HG03565 (cell line): ENCODE measurements around the gene RGPD8.
"Not testable (repeated sequence)": the region's sequence is repeated elsewhere in the genome, so short reads cannot be mapped to it uniquely, and the experiment has no call there.

Source experiments
- ATAC-seq: cut with Tn5 transposase; IDR thresholded peaks from one replicate; pipeline ENCODE4 v1.9.1; 2021; ENCODE audit warnings: mild to moderate bottlenecking, moderate library complexity; ENCODE audit not compliant: unreplicated experiment

Gene RGPD8

DNA sequence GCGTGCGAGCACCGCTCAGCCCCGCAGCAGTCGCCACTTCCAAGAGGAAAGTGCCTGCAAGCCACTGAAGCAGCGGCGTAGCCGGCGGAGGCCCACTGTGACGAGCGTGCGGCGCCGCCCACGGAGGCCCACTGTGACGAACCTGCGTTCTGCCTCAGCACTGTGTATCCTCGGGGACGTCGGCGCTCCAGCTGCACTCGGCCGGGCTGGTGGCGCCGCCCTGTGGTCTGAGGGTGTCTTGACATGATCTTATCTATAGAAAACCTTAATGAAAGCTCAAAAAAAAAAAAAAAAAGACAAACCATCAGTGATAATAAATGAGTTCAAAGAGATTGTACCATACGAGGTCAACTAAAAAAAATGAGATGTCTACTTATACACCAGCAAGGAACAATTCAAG lies at the start of gene RGPD8:
RGPD8 (minus strand) TSS at position 166 of the 400 bp plus-strand sequence. CDS start 192 bp downstream, outside the sequence.
- peak; percentile 81 for ATAC-seq

DNA sequence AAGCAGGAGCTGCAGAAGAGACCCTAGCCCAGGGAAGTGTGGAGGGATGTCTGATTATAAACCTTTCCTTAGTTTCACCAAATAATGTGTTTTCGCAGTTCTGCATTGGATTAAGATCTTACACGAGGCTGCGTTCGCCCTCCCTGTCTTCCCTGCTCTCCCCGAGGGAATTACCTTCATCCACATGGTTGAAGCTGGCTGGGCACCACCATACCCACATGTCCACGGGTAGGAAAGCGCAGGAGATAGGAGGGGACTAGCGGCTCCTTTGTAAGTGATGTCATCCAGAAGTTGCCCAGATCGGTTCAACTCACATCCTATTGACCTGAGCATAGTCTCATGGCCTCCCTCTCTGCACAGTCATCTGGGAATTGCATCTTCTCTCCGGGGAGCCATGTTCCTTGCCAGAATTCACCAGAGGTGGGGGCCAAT lies 49.6 kb upstream of the RGPD8 start:
- ATAC-seq = no peak

DNA sequence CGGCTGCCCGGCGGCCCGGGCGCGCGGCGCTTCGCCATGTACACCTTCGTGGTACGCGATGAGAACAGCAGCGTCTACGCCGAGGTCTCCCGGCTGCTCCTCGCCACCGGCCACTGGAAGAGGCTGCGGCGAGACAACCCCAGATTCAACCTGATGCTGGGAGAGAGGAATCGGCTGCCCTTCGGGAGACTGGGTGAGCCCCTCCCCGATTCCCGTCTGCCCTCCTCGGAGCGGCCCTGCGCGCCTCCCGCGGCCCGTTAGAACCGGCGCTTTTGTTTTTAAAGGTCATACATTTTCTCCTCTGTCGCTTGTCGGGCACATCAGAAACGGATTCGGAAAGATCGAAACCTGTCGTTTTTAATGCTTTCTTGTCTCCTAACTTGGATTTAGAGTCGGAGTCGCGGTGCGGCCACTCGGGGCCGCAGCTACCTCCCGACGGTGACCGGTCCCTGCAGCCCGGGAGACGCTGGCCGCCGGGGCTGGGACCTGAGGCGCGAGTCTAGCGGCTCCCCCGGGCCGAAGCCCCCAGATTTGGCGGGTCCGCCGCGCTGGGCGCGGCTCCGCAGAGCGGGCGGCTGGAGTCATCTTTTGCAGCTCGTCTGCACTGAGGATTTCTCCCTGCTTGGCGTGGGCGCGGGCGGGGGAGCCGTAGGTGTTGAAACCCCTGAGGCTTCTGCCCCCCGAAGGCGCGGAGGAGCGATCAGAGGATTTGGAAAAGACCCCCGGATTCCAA lies 49.0 kb upstream of the RGPD8 start:
- ATAC-seq = peak; percentile 21

DNA sequence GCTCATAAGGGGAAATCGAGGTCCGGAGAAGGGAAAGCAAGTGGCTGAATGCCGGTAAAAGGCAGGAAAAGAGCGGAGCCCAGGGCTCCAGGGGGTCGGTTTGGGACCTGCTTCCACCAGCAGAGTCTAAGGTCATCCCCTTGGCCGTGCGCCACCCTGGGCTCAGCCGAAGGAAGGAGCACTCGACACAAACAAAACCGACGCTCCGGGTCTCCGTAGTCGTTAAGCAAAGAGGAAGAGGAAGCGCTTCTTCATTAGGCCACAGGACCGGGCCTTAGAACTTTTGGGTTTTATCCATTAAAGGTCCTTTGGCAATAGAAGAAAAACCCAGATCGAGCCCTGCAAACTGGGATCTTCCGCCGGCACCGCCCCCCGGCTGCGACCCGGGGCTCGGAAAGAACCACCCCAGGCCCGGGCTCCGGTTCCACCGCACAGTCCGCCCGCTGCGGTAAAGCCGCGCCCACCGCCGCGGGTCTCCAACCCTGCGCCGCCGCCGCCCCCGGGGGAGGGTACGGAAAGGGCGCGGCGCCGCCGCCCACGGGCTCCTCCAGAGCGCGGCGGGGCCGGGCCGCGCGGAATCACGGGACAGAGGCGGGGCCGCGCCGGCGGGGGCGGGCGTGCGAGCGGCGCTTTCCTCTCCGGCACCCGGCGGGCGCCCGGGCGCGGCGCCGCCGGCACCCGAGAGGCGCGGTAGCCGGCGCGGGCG lies 48.2 kb upstream of the RGPD8 start, which contains the start of gene TTL:
TTL (plus strand) TSS at position 629 of the 706 bp plus-strand sequence. CDS start 189 bp downstream, outside the sequence.
- peak; percentile 59 for ATAC-seq

DNA sequence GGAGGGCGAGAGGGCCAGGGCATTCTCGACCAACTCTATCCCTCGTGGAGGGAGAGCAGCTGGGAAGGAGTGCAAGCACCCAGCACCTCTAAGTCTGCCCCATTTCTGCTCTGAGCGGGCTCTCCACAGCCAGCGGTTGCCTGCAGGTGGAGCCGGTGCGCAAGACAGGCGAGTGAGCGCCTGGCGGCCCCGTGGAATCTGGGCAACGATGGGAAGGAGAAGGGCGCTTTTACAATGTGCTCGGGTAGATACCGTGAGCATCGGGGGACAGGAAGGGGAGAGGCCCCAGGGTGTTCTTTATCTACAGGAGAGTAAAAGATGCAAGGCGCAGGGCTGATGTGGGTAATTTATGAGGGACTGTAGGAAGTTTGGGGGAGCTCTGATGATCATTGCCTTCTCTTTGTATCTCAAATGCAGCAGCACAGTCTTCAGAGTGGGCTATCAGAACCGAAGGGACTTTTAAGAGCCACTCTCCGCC lies 47.6 kb upstream of the RGPD8 start:
- peak; percentile 56 for ATAC-seq

DNA sequence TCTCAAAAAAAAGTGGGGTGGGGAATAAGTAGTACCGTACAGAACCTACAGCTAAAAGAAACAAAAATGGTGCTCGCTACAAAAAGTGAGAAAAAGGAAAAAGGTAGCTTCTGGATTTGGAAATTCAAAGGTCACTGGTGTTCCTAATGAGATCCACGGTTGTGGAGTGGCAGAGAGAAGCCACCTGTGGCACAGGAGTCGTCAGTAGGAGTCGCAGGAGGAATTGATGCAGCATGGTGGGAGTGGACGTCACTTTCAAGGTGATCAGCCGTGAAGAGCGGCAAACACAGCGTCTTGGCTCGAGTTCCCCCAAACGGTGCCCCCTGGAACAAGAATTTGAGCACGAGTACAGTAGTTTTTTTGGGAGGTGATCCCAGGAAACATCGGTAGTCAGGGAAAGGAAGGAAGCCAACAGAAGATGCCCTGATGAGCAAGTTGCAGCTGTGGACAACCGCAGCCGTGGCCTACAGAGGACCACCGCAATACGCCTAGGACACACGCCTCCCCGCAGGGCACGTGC lies 47.1 kb upstream of the RGPD8 start:
- ATAC-seq = no peak

DNA sequence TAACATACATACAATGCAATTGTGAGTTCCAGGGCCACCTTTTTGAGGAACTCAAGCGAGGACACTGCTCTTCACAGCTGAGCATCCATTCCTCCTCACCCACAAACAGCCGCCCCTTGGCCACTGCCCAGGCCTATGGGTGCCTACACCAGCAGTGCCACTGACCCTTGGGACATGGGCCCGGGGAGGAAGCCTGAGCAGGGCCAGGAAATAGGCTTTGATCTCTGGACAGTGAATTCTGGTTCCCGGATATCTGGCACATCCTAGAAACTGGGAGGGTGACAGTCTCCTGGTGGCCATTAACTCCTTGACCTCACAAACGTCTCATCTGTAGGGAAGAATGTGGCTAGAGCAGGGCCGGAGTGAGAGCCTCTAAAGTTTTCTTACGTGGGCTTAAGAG lies 43.0 kb upstream of the RGPD8 start:
- ATAC-seq = no peak

DNA sequence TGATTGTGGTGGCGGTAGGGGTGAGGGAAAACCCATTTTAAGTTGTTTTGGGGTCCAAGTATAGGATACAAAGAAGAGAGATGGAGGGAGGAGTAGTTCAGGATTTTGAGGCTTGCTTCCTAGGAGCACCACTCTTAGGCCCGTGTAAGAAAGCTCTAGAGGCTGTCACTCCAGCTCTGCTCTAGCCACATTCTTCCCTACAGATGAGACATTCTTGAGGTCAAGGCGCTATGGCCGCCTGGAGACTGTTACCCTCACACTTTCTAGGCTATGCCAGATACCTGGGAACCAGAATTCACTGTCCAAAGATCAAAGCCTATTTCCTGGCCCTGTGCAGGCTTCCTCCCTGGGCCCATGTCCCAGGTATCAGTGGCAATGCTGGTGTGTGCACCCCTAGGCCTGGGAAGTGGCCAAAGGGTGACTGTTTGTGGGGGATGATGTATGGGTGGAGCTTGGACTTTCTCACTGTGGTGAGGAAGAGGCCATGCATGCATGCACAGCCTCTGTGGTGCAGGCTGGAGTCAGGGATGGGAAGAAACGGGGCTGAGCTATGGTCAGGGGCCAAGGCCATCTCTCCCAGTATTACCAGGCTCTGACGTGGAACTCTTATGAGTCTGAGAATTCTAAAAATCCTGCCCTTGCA lies 41.5 kb upstream of the RGPD8 start:
- ATAC-seq = no peak

DNA sequence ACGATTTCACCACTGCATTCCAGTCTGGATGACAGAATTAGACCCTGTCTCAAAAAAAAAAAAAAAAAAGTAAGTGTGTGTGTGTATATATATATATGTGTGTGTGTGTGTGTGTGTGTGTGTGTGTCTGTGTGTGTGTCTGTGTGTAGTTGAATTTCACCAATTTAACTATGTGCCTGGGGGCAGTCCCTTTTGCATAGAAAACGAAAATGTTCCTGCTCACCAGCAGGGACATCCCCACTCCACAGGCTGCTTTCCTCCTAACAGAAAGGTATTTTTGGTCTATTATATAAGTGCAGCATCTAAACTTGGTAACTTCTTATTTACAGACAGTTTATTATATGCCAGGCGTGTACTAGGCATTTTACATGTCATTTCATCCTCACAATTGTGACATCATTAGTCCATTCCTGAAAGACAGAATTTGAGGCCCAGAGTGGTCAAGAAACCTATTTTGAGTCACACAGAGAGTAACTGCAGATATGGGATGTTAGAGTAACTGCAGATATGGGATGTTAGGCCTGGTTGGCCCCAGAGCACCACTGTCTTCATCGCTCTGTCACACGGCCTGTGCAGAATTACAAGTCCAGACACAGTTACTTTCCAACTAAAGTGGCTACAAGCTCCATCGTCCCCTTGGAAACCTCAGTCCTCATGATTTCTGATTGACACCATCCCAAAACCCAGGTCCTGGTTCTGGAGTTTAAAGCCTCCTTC lies 39.3 kb upstream of the RGPD8 start:
- ATAC-seq = no peak

DNA sequence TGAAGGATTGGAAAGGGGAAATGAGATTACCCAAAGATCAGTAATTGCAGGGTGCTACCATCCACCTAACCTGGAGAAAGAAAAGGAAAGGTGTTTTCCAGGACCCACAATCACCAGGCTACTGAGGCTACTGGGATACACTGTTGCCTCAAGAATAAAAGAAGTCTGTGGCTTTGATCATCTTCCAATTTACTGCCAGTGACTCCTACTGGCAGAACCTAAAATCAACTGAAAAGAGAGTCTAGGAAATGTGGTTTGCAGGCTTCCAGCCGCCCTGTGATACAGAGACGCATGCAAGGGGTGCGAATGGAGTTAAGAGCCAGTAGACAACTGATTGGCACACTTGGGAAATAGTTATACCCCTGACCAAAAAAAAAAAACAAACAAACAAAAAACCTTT lies 31.9 kb upstream of the RGPD8 start:
- no peak for ATAC-seq

DNA sequence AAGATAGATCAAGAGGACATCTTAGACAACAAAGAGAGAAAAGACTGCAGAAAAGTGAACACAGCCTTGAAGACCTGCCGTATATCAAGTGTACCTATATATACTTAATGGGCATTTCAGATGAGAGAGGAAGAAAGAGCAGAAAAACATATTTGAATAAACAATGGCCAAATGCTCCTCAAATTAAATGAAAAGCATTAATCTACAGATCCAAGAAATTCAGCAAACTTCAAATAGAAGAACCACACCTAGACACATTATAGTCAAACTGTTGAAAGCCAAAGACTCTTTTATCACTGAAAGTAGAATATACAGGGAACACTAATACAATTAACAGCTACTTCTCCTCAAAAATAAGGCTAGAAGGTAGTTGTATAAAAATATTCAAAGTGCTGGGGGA lies 29.8 kb upstream of the RGPD8 start:
- ATAC-seq = no peak

DNA sequence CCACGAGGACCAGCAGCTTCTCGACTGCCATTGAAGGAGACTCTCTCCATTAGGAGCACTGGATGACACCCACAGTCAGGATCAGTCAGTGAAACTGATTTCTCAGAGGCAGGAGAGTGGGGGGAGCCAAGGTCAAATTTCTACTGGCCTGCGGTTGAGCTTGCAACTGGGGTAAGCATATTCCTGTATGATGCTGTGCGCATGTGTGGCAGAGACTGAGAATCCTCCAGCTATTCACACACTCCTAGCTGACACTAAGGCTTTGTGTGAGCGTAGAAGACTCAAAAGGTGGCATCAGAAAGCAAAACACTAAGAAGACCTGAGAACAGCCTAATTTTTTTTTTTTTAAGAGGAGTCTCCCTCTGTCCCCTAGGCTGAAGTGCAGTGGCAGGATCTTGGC lies 28.7 kb upstream of the RGPD8 start:
- no peak for ATAC-seq

DNA sequence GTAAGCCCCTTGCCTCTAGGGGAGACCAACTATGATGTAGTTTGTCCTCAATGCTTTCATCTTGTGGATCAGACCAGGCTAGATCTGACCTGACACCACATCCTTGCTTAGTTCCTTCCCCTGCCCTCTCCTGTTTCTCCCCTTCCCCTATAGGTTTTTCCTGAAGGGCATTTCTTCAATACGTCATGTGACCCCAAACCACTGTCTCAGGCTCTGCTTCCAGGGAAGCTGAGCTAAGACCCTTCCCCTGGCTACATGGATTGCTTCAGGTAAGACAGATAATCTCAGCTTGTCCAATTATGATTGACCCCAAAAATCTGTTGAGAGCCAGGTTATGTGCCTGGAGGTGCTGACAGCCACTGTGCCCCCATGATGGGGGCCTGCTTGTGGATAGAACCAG lies 25.9 kb upstream of the RGPD8 start:
- no peak for ATAC-seq

DNA sequence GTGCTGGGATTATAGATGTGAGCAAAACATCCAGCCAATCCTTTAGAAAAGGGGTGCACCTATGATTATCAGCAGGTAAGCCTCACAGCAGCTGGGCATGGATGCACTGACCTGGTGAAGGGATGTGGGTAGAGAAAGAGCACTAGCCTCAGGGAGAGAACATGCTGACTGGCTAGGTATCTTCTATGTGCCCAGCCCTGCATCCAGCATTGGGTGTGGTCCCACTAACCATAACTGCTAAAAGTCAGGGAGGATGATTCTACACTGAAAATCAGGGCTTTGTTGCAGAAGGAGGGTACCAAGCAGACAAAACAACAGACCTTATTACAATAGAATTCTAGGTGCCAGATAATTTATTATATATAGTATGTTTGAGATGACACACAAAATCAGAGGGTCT lies 21.1 kb upstream of the RGPD8 start:
- no peak for ATAC-seq

DNA sequence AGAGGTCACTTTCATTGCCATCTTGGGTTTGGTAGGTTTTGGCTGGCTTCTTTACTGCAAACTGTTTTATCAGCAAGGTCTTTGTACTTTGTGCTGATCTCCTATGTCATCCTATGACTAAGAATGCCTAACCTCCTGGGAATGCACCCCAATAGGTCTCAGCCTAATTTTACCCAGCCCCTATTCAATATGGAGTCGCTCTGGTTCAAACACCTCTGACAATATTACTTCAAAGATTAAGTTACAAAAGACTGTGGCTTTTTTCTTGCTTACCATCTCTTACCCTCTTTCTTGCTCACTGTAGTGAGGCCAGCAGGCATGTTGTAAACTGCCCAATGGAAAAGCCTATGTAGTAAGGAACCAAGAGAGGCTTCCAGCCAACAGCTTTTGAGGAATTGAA lies 17.9 kb upstream of the RGPD8 start:
- no peak for ATAC-seq

DNA sequence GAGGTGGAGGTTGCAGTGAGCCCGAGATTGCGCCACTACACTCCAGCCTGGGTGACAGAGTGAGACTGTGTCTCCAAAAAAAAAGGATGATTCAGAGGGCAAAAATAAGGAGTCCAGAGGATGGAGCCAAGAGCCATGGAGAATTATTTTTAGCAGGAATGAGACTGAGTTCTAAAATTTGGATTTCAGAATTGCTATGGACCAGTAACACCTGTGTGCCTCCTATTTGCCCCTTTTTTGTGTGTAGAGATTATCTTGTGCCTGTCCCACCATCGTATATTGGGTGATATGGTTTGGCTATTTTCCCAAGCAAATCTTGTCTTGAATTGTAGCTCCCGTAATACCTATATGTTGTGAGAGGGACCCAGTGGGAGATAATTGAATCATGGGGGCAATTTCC lies 16.4 kb upstream of the RGPD8 start:
- no peak for ATAC-seq

DNA sequence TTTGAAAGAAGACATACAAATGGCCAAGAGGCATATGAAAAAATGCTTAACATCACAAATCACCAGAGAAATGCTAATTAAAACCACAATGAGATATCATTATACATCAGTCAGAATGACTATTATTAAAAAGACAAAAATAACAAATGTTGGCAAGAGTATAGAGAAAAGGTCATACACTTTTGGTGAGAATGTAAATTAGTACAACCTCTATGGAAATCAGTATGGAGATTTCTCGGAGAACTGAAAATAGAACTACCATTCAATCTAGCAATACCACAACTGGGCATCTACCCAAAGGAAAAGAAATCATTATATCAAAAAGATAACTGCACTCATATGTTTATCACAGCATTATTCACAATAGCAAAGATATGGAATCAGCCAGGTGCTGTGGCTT lies 10.8 kb upstream of the RGPD8 start:
- not testable (repeated sequence) for ATAC-seq

DNA sequence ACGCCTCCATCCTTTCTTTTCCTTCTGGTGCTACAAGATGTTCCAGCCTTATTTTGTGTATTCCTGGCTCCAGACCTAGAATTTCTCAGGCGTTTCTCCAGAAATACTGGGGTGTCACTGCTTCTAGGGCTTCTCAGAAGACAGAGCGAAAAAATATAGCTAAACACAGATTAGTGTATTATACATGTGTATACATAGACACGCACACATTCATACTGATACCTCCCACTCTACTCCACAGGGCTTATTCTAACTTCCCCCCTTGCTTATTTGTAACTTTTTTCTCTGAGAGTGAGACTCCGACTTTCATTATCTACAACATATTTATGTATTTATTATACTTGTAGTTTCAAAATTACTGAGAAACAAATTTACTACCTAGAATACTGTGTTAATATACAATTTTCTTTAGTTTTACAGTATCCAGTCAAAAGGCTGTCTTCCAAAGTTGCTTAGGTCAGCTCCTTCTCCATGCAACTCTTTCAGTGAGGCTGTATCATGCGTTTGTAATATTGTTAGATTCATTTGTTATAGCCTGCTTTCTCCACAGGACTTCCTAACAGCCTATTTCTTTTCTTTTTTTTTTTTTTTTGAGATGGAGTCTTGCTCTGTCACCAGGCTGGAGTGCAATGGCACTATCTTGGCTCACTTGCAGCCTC lies 5.3 kb upstream of the RGPD8 start:
- not testable (repeated sequence) for ATAC-seq

DNA sequence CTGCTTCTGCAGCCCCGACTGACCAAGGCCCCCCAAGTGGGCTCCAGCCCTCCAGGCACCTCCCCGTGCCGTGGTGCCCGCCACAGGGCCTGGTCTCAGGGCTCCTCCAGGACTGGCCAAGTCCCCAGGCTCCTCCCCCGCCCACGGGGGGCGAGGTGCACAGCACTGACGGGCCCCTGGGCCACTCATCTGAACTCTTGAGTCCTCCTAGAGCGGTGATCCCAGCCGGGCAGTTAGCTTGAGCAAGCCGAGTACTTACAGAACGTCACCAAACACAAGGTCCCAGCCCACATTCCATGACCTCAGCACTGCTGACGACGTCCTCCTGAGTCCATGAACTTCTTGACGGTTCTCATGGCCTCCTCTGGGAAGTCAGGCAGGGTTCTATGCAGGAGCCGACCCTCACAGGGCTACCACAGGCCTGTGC lies 4.0 kb upstream of the RGPD8 start:
- not testable (repeated sequence) for ATAC-seq

DNA sequence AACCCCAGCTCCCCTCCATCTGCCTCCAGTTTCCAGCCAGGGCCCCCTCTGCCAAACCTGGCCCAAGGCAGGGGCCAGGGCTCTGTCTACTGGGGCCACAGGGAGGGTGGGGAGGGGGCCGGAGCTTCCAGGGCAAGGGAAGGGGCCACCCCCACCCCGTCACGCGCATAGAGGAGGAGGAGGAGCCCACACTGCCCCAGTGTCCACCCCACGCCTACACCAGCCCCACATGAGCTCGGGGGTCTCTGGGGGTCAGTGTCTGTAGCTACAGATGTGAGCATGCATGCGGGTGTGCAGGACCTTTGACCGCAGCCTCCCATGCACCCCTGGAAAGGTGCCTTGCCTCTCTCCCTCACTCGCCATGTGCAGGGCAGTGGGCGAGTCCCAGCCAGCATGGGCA lies 3.5 kb upstream of the RGPD8 start:
- ATAC-seq = not testable (repeated sequence)
